ENCODE results near the gene CBR4. TPM values are rescaled to one million over a fixed set of nuclear protein-coding genes. Genes with fewer than 3 reads are reported as not detected.
"Not testable (repeated sequence)": the region's sequence is repeated elsewhere in the genome, so short reads cannot be mapped to it uniquely, and the experiment has no call there.

The CBR4 gene
- total RNA-seq, 2 donors from 2014 or later = 10.4 to 13.9 TPM

DNA sequence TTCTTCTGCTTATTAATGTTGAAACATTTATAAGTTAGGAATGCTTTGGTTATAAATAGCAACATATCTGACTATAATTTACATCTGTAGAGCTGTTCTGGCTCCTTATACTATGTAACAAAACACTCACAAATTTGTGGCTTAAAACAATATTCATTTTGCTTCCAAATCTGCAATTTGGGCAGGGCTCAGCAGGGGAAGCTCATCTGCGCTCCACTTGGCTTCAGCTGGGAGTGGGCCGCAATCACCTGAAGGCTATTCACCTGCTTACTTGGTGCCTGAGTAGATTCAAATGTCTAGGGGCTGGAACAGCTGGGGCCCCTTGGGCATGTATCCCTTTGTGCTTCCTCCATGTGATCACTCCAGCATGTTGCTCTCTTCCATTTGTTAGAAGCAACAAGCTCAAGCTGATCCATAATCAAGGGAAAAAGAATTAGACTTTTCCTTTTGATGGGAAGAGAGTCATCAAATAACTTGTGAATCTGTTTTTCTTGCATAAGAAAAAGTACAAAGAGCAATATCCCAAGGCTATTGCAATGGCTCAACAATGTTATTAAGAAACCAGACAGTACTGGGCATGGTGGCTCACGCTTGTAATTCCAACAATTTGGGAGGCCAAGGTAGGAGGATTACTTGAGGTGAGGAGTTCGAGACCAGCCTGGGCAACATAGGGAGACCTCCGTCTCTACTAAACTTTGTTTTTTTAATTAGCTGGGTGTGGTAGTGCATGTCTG is 34.8 kb upstream of the CBR4 start:
- Mint-ChIP-seq H3K27me3 (peaks cover 19% of the 10 kb centered on the region), H3K36me3 (ENCODE audit: low read depth) (no peaks in the 10 kb centered on the region), H3K4me1 (no peaks in the 10 kb centered on the region), H3K27ac (no peak overlapping the region), H3K4me3 (no peak overlapping the region)
- ATAC-seq (no peak), DNase-seq (no peak)
- H3K9me3 ChIP-seq (ENCODE audit: control insufficient read depth, low read length, poor library complexity, severe bottlenecking) = no peaks in the 10 kb centered on the region

DNA sequence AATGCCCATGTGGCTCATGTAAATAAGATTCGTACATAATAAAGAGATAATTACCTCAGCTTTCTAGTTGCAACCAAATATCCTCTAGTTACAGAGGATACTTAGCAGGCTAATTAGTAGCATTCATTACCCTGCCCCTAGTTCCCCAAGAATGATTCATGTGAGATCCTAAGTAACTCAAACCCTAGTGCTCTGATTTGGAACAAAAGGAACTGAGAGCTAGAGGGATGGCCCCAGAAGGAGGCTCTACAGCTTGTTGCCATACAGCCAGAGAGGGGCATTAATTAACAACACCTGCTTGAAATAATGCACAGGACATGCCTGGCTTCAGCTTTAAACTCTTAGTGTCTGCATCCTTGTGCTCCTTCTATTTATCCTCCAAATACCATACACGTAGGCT is 32.6 kb upstream of the CBR4 start:
- H3K9me3 ChIP-seq (ENCODE audit: control insufficient read depth, low read length, poor library complexity, severe bottlenecking) = no peaks in the 10 kb centered on the region
- no peak overlapping the region for H3K27ac Mint-ChIP-seq
- H3K4me1 Mint-ChIP-seq = no peaks in the 10 kb centered on the region
- H3K36me3 Mint-ChIP-seq (ENCODE audit: low read depth) = no peaks in the 10 kb centered on the region
- ATAC-seq = no peak
- no peak overlapping the region for H3K4me3 Mint-ChIP-seq
- DNase-seq = no peak
- peaks cover 30% of the 10 kb centered on the region for H3K27me3 Mint-ChIP-seq

DNA sequence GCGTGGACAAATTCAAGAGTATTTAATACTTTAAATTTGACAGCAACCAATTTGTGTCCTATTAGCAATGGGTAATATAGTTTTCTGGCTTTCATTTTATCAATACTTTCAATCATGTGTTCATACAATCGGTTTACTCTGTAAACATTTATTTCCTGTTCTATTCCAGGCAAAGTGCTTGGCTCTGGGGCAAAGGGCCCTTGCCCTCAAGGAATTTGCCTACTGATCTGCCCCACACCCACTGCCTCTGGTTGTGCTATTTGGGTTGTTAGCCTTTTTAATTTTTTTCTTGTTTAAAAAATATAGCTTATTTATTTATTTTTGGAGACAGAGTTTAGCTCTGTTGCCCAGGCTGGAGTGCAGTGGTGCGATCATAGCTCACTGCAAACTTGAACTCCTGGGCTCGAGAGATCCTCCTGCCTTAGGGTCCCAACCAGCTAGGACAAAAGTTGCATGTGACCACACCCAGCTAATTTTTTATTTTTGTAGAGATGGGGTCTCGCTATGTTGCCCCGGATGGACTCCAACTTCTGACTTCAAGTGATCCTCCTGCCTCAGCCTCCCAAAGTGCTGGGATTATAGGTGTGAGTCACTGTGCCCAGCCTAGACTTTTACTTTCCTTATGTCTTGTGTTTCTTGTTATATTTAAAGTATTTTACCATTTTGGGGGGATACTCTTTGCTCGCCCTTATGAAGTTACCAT is 30.7 kb upstream of the CBR4 start:
- H3K4me3 Mint-ChIP-seq = no peak overlapping the region
- H3K27me3 Mint-ChIP-seq = peaks cover 39% of the 10 kb centered on the region
- no peak for ATAC-seq
- no peak overlapping the region for H3K27ac Mint-ChIP-seq
- DNase-seq = no peak
- H3K9me3 ChIP-seq (ENCODE audit: control insufficient read depth, low read length, poor library complexity, severe bottlenecking) = no peaks in the 10 kb centered on the region
- no peaks in the 10 kb centered on the region for H3K4me1 Mint-ChIP-seq
- H3K36me3 Mint-ChIP-seq (ENCODE audit: low read depth) = peaks cover 3% of the 10 kb centered on the region

DNA sequence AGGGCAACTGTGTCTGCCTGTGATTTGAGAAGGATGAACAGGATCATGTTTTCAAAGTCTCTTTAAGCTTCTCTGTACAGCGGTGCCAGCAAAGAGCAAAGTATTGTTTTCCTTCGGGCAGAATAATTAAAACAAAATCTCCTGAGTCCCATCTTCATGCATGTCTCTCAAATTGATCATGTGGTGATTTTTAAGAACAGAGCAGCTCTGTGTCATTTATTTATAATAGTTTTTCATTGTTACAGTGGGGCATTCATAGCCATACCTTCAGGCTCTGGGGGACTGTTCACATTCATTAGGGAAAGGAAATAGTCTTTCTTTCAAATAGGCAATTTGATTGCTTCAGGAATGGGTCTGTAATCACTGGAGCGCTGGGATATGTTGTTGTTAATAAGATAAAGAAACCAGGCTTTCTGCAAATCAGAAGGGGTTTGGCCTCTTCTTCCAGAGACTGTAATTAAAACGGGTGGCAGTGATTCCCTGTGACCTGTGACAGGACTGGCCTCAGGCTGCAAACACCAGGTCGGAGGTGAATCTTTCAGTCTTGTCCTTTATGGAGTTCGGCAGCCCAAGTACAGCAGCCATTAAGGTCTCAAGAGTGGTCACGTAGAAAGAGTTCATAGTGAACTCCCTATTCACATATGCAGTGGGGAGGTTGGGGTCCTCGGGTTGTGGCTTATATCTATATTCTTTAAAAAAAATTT is 29.3 kb upstream of the CBR4 start:
- peaks cover 39% of the 10 kb centered on the region for H3K27me3 Mint-ChIP-seq
- H3K36me3 Mint-ChIP-seq (ENCODE audit: low read depth) = peaks cover 3% of the 10 kb centered on the region
- ATAC-seq (no peak), DNase-seq (no peak)
- H3K4me3 Mint-ChIP-seq = no peak overlapping the region
- no peaks in the 10 kb centered on the region for H3K9me3 ChIP-seq (ENCODE audit: control insufficient read depth, low read length, poor library complexity, severe bottlenecking)
- H3K27ac Mint-ChIP-seq = no peak overlapping the region
- no peaks in the 10 kb centered on the region for H3K4me1 Mint-ChIP-seq

DNA sequence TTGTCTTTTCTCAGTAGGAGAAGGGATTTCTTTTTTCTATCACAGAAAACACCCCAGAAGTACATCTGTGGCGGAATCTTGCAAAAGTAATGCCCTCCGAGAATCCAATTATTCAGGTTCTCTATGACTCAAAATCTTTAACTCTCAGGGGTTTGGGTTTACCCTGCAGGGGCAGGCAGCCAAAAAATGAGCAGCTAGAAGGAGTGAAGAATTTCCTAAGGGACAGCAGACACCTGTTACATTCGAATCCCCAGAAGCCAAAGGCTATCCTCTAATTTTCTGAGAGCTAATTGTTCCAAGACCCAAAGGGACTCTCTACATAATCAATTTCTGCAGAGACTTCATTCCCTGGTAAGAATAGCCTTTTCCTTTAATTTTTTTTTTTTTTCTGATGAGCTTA is 27.5 kb upstream of the CBR4 start:
- Mint-ChIP-seq H3K36me3 (ENCODE audit: low read depth) (peaks cover 3% of the 10 kb centered on the region), H3K4me3 (no peak overlapping the region), H3K4me1 (peaks cover 2% of the 10 kb centered on the region), H3K27me3 (peaks cover 30% of the 10 kb centered on the region), H3K27ac (no peak overlapping the region)
- H3K9me3 ChIP-seq (ENCODE audit: control insufficient read depth, low read length, poor library complexity, severe bottlenecking) = no peaks in the 10 kb centered on the region
- DNase-seq (no peak), ATAC-seq (no peak)

DNA sequence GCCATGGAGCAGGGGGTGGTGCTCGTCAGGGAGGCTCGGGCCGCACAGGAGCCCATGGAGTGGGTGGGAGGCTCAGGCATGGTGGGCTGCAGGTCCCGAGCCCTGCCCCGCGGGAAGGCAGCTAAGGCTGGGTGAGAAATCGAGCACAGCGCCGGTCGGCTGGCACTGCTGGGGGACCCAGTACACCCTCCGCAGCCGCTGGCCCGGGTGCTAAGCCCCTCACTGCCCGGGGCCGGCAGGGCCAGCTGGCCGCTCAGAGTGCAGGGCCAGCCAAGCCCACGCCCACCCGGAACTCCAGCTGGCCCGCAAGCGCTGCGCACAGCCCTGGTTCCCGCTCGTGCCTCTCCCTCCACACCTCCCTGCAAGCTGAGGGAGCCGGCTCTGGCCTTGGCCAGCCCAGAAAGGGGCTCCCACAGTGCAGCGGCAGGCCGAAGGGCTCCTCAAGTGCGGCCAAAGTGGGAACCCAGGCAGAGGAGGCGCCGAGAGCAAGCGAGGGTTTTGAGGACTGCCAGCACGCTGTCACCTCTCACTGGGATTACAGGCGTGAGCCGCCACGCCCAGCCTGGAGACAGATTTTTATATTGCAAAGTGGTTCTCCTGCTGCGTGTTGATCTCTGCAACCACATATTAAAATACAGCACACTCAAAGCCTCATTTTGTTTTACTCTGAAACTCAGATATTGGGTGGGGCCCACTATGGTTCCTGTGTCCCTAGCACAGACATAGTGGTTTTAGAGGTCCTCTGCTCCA is 26.0 kb upstream of the CBR4 start:
- not testable (repeated sequence) for H3K4me3 Mint-ChIP-seq; DNase-seq; H3K27ac Mint-ChIP-seq; H3K9me3 ChIP-seq (ENCODE audit: control insufficient read depth, low read length, poor library complexity, severe bottlenecking); H3K36me3 Mint-ChIP-seq (ENCODE audit: low read depth); H3K4me1 Mint-ChIP-seq; ATAC-seq
- peaks cover 25% of the 10 kb centered on the region for H3K27me3 Mint-ChIP-seq

DNA sequence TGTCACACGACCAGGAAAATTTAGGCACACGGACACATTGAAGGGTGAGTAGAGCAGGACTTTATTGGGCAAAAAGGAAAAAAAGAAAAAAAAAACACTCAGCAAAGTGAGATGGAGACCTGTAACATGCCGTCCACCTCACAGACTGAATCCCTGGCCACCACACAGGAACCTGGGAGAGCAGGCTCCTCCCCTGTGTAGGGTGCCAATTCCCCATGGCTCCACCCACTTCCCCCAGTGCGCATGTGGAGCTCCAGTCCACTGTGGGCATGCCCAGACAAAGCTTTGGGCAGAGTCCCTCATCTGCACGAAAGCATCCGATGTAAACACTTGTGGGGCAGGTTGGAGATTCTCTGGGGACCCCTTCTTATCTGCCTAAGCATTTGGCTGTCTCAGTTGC is 23.6 kb upstream of the CBR4 start:
- Mint-ChIP-seq H3K36me3 (ENCODE audit: low read depth) (peaks cover 3% of the 10 kb centered on the region), H3K4me1 (peaks cover 5% of the 10 kb centered on the region), H3K27ac (no peak overlapping the region), H3K4me3 (no peak overlapping the region), H3K27me3 (peaks cover 21% of the 10 kb centered on the region)
- ATAC-seq (no peak), DNase-seq (no peak)
- H3K9me3 ChIP-seq (ENCODE audit: control insufficient read depth, low read length, poor library complexity, severe bottlenecking) = no peaks in the 10 kb centered on the region

DNA sequence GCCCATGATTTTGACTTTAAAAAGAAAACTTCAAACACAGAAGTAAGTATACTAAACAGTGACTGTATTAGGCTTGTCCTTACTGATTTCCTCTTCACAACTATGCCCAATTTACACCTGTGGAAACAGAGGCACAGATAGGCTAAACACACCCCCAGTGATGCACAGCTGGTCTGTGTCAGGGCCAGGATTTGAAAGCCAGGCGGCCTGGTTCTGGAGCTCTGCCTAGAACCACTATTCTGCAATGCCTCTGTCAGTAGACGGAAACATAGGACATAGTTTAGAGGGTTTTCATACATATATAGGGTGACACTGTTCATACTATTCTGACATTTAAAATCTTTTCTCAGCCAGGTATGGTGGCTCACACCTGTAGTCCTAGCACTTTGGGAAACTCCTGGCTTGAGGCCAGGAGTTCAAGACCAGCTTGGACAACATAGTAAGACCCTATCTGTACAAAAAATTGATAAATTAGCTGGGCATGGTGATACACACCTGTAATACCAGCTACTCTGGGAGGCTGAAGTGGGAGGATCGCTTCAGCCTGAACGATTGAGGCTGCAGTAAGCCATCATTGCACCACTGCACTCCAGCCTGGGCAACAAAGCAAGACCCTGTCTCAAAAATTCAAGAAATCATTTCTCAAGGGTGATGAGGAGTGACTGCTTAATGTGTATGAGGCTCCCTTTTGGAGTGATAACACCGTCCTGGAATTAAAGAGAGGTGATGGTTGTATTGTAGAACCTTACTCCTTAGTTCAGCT is 23.0 kb upstream of the CBR4 start:
- Mint-ChIP-seq H3K27ac (no peak overlapping the region), H3K4me3 (no peak overlapping the region), H3K4me1 (peaks cover 5% of the 10 kb centered on the region), H3K27me3 (peaks cover 25% of the 10 kb centered on the region), H3K36me3 (ENCODE audit: low read depth) (peaks cover 3% of the 10 kb centered on the region)
- DNase-seq = no peak
- no peak for ATAC-seq
- H3K9me3 ChIP-seq (ENCODE audit: control insufficient read depth, low read length, poor library complexity, severe bottlenecking) = no peaks in the 10 kb centered on the region

DNA sequence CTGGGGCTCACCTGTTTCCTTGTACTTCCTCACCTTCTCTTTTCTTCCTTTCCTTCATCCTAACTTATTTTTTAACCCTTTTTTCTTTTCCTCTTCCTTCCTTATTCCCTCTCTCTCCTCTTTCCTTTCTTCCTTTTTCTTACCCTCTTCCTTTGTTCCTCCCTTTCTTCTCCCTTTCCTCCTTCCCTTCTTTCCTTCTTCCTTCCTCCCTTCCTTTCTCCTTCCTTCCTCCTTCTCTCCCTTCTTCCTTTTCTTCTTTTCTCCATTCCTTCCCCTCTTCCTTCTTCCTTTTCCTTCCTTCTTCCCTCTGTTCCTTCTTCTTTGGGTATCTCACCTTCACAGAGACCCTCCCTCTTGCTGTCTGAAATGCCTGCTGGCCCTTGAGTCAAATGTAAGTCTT is 22.1 kb upstream of the CBR4 start:
- H3K9me3 ChIP-seq (ENCODE audit: control insufficient read depth, low read length, poor library complexity, severe bottlenecking) = no peaks in the 10 kb centered on the region
- ATAC-seq (no peak), DNase-seq (no peak)
- Mint-ChIP-seq H3K36me3 (ENCODE audit: low read depth) (peaks cover 5% of the 10 kb centered on the region), H3K27me3 (peaks cover 32% of the 10 kb centered on the region), H3K27ac (peak overlapping the region; percentile 4), H3K4me3 (no peak overlapping the region), H3K4me1 (peaks cover 9% of the 10 kb centered on the region)

DNA sequence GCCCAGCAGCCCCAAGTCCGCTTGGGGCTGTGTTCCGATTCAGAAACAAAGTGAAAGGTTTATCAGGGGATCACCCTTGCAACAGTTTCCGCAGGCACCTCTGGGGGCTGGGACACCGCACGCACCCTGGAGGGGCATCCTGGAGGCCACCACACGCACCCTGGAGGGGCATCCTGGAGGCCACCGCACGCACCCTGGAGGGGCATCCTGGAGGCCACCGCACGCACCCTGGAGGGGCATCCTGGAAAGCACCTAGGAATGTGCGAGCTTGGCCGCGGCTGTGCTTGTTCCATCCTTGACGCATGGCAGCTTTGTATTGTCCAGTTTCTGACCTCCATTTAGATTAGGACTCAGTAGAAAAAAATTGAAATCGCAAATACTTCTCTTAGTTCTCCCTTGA is 21.3 kb upstream of the CBR4 start:
- no peak for ATAC-seq
- no peak overlapping the region for H3K27ac Mint-ChIP-seq
- no peak overlapping the region for H3K4me3 Mint-ChIP-seq
- no peaks in the 10 kb centered on the region for H3K9me3 ChIP-seq (ENCODE audit: control insufficient read depth, low read length, poor library complexity, severe bottlenecking)
- peaks cover 30% of the 10 kb centered on the region for H3K27me3 Mint-ChIP-seq
- no peak for DNase-seq
- H3K4me1 Mint-ChIP-seq = peaks cover 9% of the 10 kb centered on the region
- peaks cover 2% of the 10 kb centered on the region for H3K36me3 Mint-ChIP-seq (ENCODE audit: low read depth)

DNA sequence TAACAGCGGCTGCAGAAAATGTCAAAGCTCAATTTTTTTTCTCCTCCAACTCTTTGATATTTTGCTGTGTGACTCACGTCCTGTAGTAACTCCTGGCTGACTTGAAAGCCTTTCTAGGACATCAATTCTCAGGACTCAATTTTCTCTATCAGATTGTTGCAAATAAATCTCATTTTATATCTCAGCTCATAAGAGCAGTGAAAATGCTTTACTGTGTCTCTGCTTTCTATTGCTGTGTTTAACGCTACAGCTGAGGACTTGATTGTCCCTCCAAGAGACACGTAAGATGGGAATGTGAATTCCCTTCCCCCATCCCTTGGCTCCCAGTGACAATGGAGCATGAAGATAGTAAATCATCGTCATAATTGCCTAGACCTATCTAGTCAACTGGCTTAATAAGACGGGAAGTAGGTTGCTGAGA is 20.5 kb upstream of the CBR4 start:
- Mint-ChIP-seq H3K36me3 (ENCODE audit: low read depth) (peaks cover 2% of the 10 kb centered on the region), H3K27ac (no peak overlapping the region), H3K4me1 (peaks cover 9% of the 10 kb centered on the region), H3K4me3 (no peak overlapping the region), H3K27me3 (peaks cover 38% of the 10 kb centered on the region)
- DNase-seq (no peak), ATAC-seq (no peak)
- no peaks in the 10 kb centered on the region for H3K9me3 ChIP-seq (ENCODE audit: control insufficient read depth, low read length, poor library complexity, severe bottlenecking)

DNA sequence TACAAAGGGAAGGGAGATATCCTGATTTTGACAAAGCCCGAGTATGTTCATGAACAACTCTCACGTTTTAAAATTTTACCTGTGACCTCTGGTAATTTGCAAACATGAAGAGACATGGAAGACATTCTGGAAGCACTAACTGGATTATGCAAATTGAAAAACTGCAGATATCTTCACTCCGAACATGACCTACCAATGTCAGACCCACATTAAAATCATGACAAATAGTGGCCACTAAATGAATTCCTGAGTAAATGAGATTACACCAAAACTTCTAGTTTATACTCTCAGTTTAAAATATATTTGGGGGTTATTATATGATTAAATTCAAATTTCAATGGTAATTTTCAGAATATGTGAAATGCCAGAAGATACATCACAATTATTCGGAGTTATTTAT is 19.9 kb upstream of the CBR4 start:
- DNase-seq (no peak), ATAC-seq (no peak)
- peaks cover 9% of the 10 kb centered on the region for H3K4me1 Mint-ChIP-seq
- no peaks in the 10 kb centered on the region for H3K9me3 ChIP-seq (ENCODE audit: control insufficient read depth, low read length, poor library complexity, severe bottlenecking)
- no peak overlapping the region for H3K27ac Mint-ChIP-seq
- no peak overlapping the region for H3K4me3 Mint-ChIP-seq
- peaks cover 44% of the 10 kb centered on the region for H3K27me3 Mint-ChIP-seq
- H3K36me3 Mint-ChIP-seq (ENCODE audit: low read depth) = peaks cover 2% of the 10 kb centered on the region
